Islet of Langerhans (tissue), 1 donor: ENCODE measurements around the gene FRS2.

Experiments
- FAIRE-seq: peaks from one replicate; lab custom pipeline; 2011; peaks lifted over from hg19 to GRCh38; lab: Jason Lieb, UNC

The FRS2 gene

GRCh38 chr12:69527506-69528272 lies 57.5 kb downstream of the FRS2 start:
- no peak for FAIRE-seq

DNA sequence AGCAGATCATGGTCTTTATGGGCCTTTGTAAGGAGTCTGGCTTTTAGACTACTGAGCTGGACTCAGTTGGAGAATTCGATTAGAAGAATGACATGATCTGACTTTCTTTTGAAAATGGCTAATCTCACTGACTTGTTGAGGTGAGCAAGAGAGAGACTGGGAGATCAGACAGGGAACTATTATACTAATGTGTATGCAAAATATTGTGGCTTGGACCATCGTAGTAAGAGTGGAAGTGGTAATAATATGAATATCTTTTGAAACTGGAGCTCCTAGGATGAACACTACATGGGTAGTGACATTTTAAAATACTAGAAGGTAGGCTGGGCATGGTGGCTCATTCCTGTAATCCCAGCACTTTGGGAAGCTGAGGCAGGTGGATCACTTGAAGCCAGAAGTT lies 58.8 kb downstream of the FRS2 start:
- no peak for FAIRE-seq

GRCh38 chr12:69533844-69534243 lies 63.7 kb downstream of the FRS2 start:
- FAIRE-seq = no peak

- FAIRE-seq = peak; percentile 97
These were observed 64.2 kb downstream of the FRS2 start for GRCh38 chr12:69534389-69534822.

GRCh38 chr12:69540987-69541386 lies 70.8 kb downstream of the FRS2 start:
- FAIRE-seq = peak; percentile 21

- no peak for FAIRE-seq
These were observed 73.9 kb downstream of the FRS2 start for GRCh38 chr12:69544087-69544486.

- no peak for FAIRE-seq
These were observed 74.9 kb downstream of the FRS2 start for GRCh38 chr12:69545081-69545480.

GRCh38 chr12:69546693-69547438 lies 76.7 kb downstream of the FRS2 start:
- no peak for FAIRE-seq

- FAIRE-seq = no peak
These were observed 78.5 kb downstream of the FRS2 start for GRCh38 chr12:69548687-69549086.

GRCh38 chr12:69550569-69551350 lies 80.6 kb downstream of the FRS2 start:
- no peak for FAIRE-seq

DNA sequence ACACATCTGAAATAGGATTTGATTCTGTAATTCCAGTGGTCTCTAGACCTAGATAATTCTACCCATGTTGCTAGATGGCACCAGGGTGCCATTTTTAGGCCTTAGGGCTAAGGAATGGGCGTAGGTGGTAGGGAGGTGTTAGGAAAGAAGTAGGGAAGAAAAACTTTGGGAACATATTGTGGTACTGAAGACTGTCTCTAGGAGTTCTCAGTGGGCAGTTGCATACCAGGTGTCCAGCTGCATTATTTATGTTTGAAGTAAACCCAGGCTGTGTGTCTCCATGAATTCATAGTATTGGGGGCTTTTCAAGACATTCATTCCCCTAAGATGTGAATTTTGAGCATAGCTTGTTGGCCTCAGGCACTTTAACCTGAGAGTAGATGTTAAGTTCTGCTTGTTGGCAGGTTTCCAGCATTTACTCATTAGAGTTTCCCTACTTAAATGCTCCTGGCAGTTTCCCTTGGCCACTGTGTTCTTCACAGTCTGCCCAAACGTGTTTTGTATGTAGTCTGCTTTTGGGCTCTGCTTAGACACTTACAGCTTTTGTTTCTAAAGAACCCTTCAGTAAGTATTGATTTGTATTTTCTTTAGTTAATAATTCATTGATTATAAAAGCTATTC lies 83.5 kb downstream of the FRS2 start:
- FAIRE-seq = no peak

GRCh38 chr12:69555461-69555860 lies 85.3 kb downstream of the FRS2 start:
- no peak for FAIRE-seq

- peak; percentile 21 for FAIRE-seq
These were observed 86.2 kb downstream of the FRS2 start for GRCh38 chr12:69556383-69556782.

DNA sequence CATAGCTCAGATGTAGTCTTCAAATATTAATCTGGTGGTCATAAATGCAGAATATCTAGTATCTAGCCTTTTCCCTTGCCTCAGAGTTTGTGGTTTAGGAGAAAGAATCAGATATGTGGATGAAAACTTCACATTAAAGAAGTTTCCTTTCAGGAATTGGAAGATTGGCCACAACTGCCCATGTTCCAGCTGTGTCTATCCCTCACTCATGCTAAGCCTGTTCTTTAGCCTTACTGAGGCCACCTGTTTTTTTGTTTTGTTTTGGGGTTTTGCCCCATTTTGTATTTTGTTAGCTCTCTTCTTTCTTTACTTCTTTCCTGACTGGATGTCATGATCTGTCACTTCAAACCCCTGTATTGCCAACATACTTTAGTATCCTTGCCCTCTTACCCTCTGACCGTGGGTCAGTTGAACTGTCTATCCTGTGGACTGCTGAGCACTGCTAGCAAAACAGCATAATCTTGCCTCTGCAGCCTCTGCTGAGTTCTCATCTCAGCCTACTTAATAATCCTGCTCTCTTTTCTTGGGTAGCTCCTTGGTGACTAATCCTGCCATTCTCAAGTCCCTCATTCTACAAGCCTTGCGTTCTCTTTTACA lies 93.1 kb downstream of the FRS2 start:
- no peak for FAIRE-seq

- no peak for FAIRE-seq
These were observed 96.4 kb downstream of the FRS2 start for GRCh38 chr12:69566603-69567002.

- peak; percentile 49 for FAIRE-seq
These were observed 99.0 kb downstream of the FRS2 start for GRCh38 chr12:69569236-69569635.

DNA sequence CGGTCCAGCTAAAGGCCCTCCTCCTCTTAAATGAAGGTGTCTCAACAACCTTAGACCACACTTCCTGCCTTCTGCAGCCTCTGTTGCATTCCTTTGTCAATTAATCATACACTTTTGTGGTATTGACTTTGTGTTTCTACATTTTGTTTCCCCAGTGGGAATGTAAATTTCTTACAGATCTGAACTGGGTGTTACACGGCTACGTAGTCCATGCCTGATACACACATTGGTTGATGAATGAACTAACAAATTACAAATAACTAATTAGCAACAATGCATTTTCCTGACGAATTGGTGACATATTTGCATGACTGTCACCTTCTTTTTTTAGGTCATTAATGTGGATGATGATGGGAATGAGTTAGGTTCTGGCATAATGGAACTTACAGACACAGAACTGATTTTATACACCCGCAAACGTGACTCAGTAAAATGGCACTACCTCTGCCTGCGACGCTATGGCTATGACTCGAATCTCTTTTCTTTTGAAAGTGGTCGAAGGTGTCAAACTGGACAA lies 99.9 kb downstream of the FRS2 start:
- FAIRE-seq = no peak

- FAIRE-seq = peak; percentile 86
These were observed 100.6 kb downstream of the FRS2 start for GRCh38 chr12:69570545-69571399.

DNA sequence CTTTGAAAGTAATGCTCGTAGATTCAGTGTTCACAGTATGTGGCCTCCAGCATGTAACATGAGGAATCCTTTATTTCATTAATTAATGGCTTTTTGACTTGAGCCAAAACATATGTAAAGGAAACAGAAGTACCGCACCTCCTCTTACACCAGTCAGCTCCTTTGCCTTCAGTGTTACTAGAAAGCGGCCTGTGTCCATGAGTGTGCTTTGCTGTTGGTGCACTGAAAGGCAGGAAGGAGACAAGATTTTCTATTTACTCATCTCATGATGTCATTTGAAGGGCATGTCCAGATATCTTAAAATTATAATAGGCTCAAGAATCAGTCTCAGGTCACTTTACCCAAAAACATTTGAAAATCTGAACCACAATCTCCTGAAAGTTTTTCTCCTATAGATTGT lies 105.2 kb downstream of the FRS2 start:
- no peak for FAIRE-seq

DNA sequence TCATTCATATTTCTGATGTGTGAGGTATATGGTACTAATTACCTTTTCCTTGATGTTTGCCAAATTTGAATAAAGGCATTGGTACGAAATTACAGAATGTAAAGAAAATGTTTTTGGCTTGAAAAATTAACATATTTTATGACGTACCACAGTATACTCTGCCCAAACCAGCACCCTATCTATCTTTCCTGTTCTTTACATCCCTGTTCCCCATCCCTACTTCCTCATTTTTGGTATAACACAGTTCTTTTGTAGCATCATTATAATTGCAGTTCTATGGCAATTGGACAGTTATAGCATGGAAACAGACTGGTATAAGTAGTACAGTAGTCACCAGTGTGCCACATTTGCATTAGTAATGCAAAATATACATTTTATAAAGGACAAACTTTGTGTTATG lies 108.1 kb downstream of the FRS2 start:
- FAIRE-seq = no peak

DNA sequence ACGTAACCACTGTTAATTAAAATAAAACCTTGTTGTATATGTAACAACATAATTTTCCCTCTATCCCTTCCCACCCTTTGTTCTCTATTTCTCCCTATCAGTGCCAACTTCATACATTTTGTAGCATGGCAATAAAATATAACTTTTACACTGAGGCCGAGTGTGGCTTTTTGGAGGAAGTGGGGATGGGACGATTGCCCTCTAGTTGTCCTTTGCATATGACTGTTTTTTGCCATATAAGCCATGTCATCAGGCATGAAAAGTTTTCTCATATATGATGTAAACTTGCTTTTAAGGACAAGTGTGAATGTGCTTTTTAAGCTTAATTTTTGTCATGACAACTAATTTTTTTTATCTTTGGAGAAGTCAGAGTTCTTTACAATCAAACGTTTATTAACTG lies 108.8 kb downstream of the FRS2 start:
- no peak for FAIRE-seq
